Astrocyte (in vitro differentiated cells and primary cell): Measurements from ENCODE around the gene PCBP3.

Experiments
- EZH2 ChIP-seq: IDR thresholded peaks from 2 replicates; pipeline ENCODE4 v1.6.1; 2012; ENCODE audit warnings: mild to moderate bottlenecking, low read length, inconsistent platforms; ENCODE audit not compliant: insufficient read depth
- TF ChIP-seq, protein P1 (sequence below): IDR thresholded peaks from 2 replicates; pipeline ENCODE4 v1.5.1; 2011; ENCODE audit warnings: low read depth, mild to moderate bottlenecking, inconsistent platforms, low read length, moderate library complexity; ENCODE audit not compliant: insufficient read depth

DNA sequence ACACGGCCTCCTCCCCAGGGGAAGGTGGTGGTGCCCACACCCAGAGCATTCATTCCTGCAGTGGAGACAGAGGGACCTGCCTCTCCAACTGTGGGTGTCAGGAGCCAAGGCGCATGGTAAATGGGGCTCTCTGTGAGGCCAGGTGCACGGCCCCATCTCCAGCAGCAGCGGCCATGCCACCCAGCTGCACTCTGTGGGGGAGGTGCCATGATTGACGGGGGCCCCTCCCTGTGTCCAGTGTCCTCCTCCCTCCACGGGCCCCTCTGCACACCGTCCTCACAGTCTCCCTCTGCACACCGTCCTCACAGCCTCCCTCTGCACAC is 254.5 kb downstream of the PCBP3 start:
- TF ChIP-seq, protein P1, sequence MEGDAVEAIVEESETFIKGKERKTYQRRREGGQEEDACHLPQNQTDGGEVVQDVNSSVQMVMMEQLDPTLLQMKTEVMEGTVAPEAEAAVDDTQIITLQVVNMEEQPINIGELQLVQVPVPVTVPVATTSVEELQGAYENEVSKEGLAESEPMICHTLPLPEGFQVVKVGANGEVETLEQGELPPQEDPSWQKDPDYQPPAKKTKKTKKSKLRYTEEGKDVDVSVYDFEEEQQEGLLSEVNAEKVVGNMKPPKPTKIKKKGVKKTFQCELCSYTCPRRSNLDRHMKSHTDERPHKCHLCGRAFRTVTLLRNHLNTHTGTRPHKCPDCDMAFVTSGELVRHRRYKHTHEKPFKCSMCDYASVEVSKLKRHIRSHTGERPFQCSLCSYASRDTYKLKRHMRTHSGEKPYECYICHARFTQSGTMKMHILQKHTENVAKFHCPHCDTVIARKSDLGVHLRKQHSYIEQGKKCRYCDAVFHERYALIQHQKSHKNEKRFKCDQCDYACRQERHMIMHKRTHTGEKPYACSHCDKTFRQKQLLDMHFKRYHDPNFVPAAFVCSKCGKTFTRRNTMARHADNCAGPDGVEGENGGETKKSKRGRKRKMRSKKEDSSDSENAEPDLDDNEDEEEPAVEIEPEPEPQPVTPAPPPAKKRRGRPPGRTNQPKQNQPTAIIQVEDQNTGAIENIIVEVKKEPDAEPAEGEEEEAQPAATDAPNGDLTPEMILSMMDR: no peak
- no peak for TF ChIP-seq EZH2
